Ectodermal cell (in vitro differentiated cells): Measurements from ENCODE around the gene PPP2R2D. TPM values are rescaled to one million over a fixed set of nuclear protein-coding genes. Genes with fewer than 3 reads are reported as not detected.

Source experiments
- H3K27ac ChIP-seq: 2 replicates; pipeline ENCODE4 v1.7.0; 2013; ENCODE audit warnings: mild to moderate bottlenecking, low read depth, low read length; ENCODE audit not compliant: insufficient read depth, poor library complexity, severe bottlenecking
- H3K27me3 ChIP-seq: 2 replicates; pipeline ENCODE4 v1.7.0; 2013; ENCODE audit warnings: mild to moderate bottlenecking, low read length; ENCODE audit not compliant: insufficient read depth, control insufficient read depth, poor library complexity, severe bottlenecking
- H3K36me3 ChIP-seq: one replicate; pipeline ENCODE4 v1.7.0; 2013; ENCODE audit warnings: low read length; ENCODE audit not compliant: control insufficient read depth, insufficient read depth
- H3K4me1 ChIP-seq: one replicate; pipeline ENCODE4 v1.7.0; 2013; ENCODE audit warnings: low read length; ENCODE audit not compliant: control insufficient read depth, insufficient read depth
- H3K4me3 ChIP-seq: 2 replicates; pipeline ENCODE4 v1.7.0; 2013; ENCODE audit warnings: low read depth, low read length, control low read depth; ENCODE audit not compliant: insufficient read depth
- H3K9me3 ChIP-seq: 2 replicates; pipeline ENCODE4 v1.7.0; 2013; ENCODE audit warnings: mild to moderate bottlenecking, low read length, moderate library complexity; ENCODE audit not compliant: control insufficient read depth
- WGBS, 2 experiments: methylation state at CpG; one replicate each; pipeline ENCODE4 v1.1.7; 2013; ENCODE audit warnings: missing lambda C conversion rate in 2 of 2; 5-methylcytosine and 5-hydroxymethylcytosine counted together
- polyA plus RNA-seq, 4 experiments: library from polyadenylated mRNA; stranded (reverse); fragments of 50-300 nt; gene quantifications; one replicate each; pipeline ENCODE4 v1.2.3, GENCODE V29; 2013

Gene PPP2R2D
- 32.9 TPM for polyA plus RNA-seq (2013, experiment 1 of 4)
- polyA plus RNA-seq (2013, experiment 2 of 4): 29.0 TPM
- polyA plus RNA-seq (2013, experiment 3 of 4): 21.1 TPM
- polyA plus RNA-seq (2013, experiment 4 of 4): 23.4 TPM

GRCh38 chr10:131900350-131901152 lies at the start of gene PPP2R2D:
PPP2R2D (plus strand) TSS chr10:131901008; CDS start chr10:131901149, 141 bp downstream.
- H3K27me3 ChIP-seq: peaks cover 21% of the 10 kb centered on the region
- peaks cover 3% of the 10 kb centered on the region for H3K4me1 ChIP-seq
- peak within 1 kb of the TSS; percentile 60 for H3K27ac ChIP-seq
- H3K9me3 ChIP-seq: no peaks in the 10 kb centered on the region
- H3K4me3 ChIP-seq: peak within 1 kb of the TSS; percentile 81
- no peaks in the 10 kb centered on the region for H3K36me3 ChIP-seq
- WGBS, 2 experiments: 0 to 1% methylated on average over 107 of the region's 107 CpGs

- H3K9me3 ChIP-seq: no peaks in the 10 kb centered on the region
- no peaks in the 10 kb centered on the region for H3K36me3 ChIP-seq
- H3K4me1 ChIP-seq: no peaks in the 10 kb centered on the region
- WGBS, 2 experiments: 94 to 96% methylated on average over 11 of the region's 11 CpGs
- H3K4me3 ChIP-seq: no peak overlapping the region
- H3K27ac ChIP-seq: no peak overlapping the region
- no peaks in the 10 kb centered on the region for H3K27me3 ChIP-seq
Observed at GRCh38 chr10:131851346-131851745, 49.5 kb upstream of the PPP2R2D start.

GRCh38 chr10:131852176-131852822 lies 48.5 kb upstream of the PPP2R2D start:
- no peaks in the 10 kb centered on the region for H3K9me3 ChIP-seq
- no peaks in the 10 kb centered on the region for H3K27me3 ChIP-seq
- no peak overlapping the region for H3K27ac ChIP-seq
- H3K36me3 ChIP-seq: no peaks in the 10 kb centered on the region
- no peaks in the 10 kb centered on the region for H3K4me1 ChIP-seq
- H3K4me3 ChIP-seq: no peak overlapping the region
- 93 to 94% methylated on average over 32 of the region's 32 CpGs for WGBS, 2 experiments

- no peaks in the 10 kb centered on the region for H3K9me3 ChIP-seq
- 92 to 93% methylated on average over 25 of the region's 25 CpGs for WGBS, 2 experiments
- H3K36me3 ChIP-seq: no peaks in the 10 kb centered on the region
Observed at GRCh38 chr10:131852823-131853609, 47.8 kb upstream of the PPP2R2D start.

GRCh38 chr10:131853610-131853964 lies 47.2 kb upstream of the PPP2R2D start:
- Histone ChIP-seq H3K4me1 (no peaks in the 10 kb centered on the region), H3K27me3 (no peaks in the 10 kb centered on the region), H3K4me3 (no peak overlapping the region), H3K36me3 (no peaks in the 10 kb centered on the region), H3K27ac (no peak overlapping the region), H3K9me3 (no peaks in the 10 kb centered on the region)
- WGBS, 2 experiments: 95% methylated on average over 13 of the region's 13 CpGs

More at GRCh38 chr10:131852823-131853609, 47.8 kb upstream of the PPP2R2D start:
- no peak overlapping the region for H3K27ac ChIP-seq
- no peaks in the 10 kb centered on the region for H3K4me1 ChIP-seq
- H3K27me3 ChIP-seq: no peaks in the 10 kb centered on the region
- no peak overlapping the region for H3K4me3 ChIP-seq

- Histone ChIP-seq H3K9me3 (no peaks in the 10 kb centered on the region), H3K4me1 (no peaks in the 10 kb centered on the region), H3K27me3 (no peaks in the 10 kb centered on the region), H3K36me3 (no peaks in the 10 kb centered on the region), H3K4me3 (no peak overlapping the region), H3K27ac (no peak overlapping the region)
- 90% methylated on average over 22 of the region's 22 CpGs for WGBS, 2 experiments
Observed at GRCh38 chr10:131854579-131855335, 46.1 kb upstream of the PPP2R2D start.

- H3K27ac ChIP-seq: no peak overlapping the region
- no peaks in the 10 kb centered on the region for H3K4me1 ChIP-seq
- no peaks in the 10 kb centered on the region for H3K27me3 ChIP-seq
- H3K36me3 ChIP-seq: no peaks in the 10 kb centered on the region
- no peak overlapping the region for H3K4me3 ChIP-seq
- no peaks in the 10 kb centered on the region for H3K9me3 ChIP-seq
- WGBS, 2 experiments: 89 to 91% methylated on average over 23 of the region's 23 CpGs
Observed at GRCh38 chr10:131855461-131856401, 45.1 kb upstream of the PPP2R2D start.

- Histone ChIP-seq H3K36me3 (no peaks in the 10 kb centered on the region), H3K4me3 (no peak overlapping the region), H3K9me3 (no peaks in the 10 kb centered on the region), H3K4me1 (no peaks in the 10 kb centered on the region), H3K27ac (no peak overlapping the region), H3K27me3 (no peaks in the 10 kb centered on the region)
- 89 to 93% methylated on average over 18 of the region's 18 CpGs for WGBS, 2 experiments
Observed at GRCh38 chr10:131856441-131857094, 44.2 kb upstream of the PPP2R2D start.
